Measurements from ENCODE around the gene PLCB1.

Gene PLCB1

DNA sequence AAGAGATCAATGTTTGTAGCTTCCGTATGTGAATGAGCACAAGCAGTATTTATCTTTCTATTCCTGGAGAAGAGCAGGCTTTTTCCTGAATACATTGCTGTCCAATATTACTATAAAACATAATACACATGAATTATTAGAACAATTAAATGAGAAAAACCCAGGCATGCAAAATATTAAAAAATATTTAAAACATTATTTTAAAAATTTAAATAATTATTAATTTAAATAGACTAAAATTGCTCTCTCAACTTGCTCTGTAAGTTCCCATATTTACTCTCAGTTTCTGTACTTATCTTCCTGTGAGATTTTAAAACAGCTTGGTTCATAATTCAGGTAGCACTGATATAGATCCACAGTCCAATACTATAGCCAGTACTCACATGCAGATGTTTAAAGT is 97.0 kb downstream of the PLCB1 start:
- H3K27ac ChIP-seq, result no peak overlapping the region
- H3K9me3 ChIP-seq, result no peaks in the 10 kb centered on the region
- H3K4me3 ChIP-seq (ENCODE audit: low read depth in 1 of 2, low read length in 1 of 2), result no peak overlapping the region
- H3K36me3 ChIP-seq, result no peaks in the 10 kb centered on the region
- no peaks in the 10 kb centered on the region for H3K27me3 ChIP-seq
- TF ChIP-seq, protein P1, sequence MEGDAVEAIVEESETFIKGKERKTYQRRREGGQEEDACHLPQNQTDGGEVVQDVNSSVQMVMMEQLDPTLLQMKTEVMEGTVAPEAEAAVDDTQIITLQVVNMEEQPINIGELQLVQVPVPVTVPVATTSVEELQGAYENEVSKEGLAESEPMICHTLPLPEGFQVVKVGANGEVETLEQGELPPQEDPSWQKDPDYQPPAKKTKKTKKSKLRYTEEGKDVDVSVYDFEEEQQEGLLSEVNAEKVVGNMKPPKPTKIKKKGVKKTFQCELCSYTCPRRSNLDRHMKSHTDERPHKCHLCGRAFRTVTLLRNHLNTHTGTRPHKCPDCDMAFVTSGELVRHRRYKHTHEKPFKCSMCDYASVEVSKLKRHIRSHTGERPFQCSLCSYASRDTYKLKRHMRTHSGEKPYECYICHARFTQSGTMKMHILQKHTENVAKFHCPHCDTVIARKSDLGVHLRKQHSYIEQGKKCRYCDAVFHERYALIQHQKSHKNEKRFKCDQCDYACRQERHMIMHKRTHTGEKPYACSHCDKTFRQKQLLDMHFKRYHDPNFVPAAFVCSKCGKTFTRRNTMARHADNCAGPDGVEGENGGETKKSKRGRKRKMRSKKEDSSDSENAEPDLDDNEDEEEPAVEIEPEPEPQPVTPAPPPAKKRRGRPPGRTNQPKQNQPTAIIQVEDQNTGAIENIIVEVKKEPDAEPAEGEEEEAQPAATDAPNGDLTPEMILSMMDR (IDR thresholded peaks at IDR 0.05), result no peak
- H3K4me1 ChIP-seq (ENCODE audit: control insufficient read depth in 1 of 2, insufficient read depth in 1 of 2, low read depth in 1 of 2, low read length in 1 of 2), result peaks cover 0 to 10% of the 10 kb centered on the region in 2 experiments

DNA sequence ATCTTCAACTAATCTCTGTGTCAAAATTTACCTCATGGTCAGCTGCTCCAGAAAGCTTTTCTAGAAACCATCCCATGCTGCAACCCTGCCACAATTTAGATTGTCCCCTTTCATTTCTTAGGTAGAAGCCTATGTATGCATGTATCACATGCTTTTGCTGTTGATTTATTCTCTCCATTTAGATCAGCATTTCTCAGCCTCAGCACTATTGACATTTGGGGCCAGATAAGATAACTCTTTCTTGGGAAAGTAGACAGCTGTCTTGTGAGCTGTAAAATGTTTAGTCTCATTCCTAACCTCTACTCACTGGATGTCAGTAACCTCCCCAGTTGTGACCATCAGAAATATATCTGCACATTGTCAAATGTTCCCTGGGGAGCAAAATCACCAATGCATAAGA is 99.0 kb downstream of the PLCB1 start:
- Histone ChIP-seq H3K27me3 (no peaks in the 10 kb centered on the region), H3K4me1 (ENCODE audit: control insufficient read depth in 1 of 2, insufficient read depth in 1 of 2, low read depth in 1 of 2, low read length in 1 of 2) (peaks cover 0 to 10% of the 10 kb centered on the region in 2 experiments), H3K9me3 (no peaks in the 10 kb centered on the region), H3K4me3 (ENCODE audit: low read depth in 1 of 2, low read length in 1 of 2) (no peak overlapping the region), H3K27ac (no peak overlapping the region), H3K36me3 (no peaks in the 10 kb centered on the region)
- TF ChIP-seq, protein P1 (IDR thresholded peaks at IDR 0.05), result no peak

DNA sequence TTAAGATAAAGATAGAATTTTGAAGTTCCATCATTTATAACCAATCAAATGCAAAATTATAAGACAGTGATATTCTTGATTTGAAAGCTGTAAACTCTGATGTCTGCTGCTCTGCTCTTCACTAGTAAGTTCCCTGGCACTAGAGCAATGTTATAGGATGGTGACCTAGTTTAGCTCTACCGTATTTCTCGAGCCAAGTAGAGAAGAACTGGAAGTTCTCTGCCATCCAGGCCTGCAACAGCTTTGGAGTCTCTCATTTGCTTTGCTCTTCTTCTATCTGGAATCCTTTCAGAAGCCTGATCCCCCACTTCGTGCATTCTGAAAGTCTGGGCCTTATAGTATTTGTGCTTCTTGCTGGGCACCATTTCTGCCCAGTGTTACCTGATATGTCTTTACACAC is 100.3 kb downstream of the PLCB1 start:
- no peaks in the 10 kb centered on the region for H3K27me3 ChIP-seq
- no peaks in the 10 kb centered on the region for H3K36me3 ChIP-seq
- no peaks in the 10 kb centered on the region for H3K9me3 ChIP-seq
- TF ChIP-seq, protein P1 (IDR thresholded peaks at IDR 0.05), result no peak
- H3K4me3 ChIP-seq (ENCODE audit: low read depth in 1 of 2, low read length in 1 of 2), result no peak overlapping the region
- H3K4me1 ChIP-seq (ENCODE audit: control insufficient read depth in 1 of 2, insufficient read depth in 1 of 2, low read depth in 1 of 2, low read length in 1 of 2), result peaks cover 0 to under 1% of the 10 kb centered on the region in 2 experiments
- no peak overlapping the region for H3K27ac ChIP-seq

DNA sequence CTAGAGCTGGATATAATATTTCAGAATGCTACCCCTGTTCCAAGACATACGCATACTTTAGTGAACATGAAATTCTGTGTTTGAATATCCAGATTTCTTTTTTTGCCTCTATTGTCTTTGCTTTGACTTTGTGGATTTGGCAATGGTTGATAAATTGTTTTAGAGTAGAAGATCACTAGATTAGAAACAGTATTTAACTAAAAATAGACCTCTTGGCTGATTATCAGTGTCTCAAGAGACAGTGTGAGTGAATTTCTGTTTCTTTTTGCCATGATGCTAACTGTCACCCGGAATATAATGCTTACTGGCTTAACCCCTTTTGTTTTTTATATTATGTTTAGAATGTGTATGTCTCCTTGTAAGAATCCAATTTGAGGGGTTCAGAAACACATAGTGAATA is 102.5 kb downstream of the PLCB1 start:
- Histone ChIP-seq H3K27ac (no peak overlapping the region), H3K9me3 (no peaks in the 10 kb centered on the region), H3K27me3 (no peaks in the 10 kb centered on the region), H3K4me1 (ENCODE audit: control insufficient read depth in 1 of 2, insufficient read depth in 1 of 2, low read depth in 1 of 2, low read length in 1 of 2) (no peaks in the 10 kb centered on the region), H3K4me3 (ENCODE audit: low read depth in 1 of 2, low read length in 1 of 2) (no peak overlapping the region), H3K36me3 (no peaks in the 10 kb centered on the region)
- TF ChIP-seq, protein P1 (IDR thresholded peaks at IDR 0.05), result no peak

DNA sequence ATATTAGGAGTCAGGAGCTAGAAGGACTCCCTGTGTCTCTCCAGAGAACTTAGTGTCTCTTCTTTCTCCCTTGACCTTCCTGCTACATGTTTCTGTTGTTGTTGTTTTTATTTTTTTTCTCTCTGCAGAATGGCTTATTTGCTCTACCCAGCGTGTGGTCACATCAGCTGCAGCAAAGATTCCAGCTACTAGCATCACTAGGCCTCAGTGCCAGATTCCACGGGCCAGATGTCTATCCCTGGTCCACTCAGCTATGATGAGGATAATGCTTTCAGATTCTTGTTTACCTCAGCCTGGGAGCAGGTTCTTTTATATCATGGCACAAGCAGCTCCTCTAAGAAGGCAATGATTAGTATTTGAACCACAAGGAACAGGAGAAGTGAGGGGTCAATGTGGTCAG is 110.0 kb downstream of the PLCB1 start:
- TF ChIP-seq, protein P1 (IDR thresholded peaks at IDR 0.05), result no peak
- no peaks in the 10 kb centered on the region for H3K36me3 ChIP-seq
- H3K4me1 ChIP-seq (ENCODE audit: control insufficient read depth in 1 of 2, insufficient read depth in 1 of 2, low read depth in 1 of 2, low read length in 1 of 2), result no peaks in the 10 kb centered on the region

More for the DNA sequence above, 110.0 kb downstream of the PLCB1 start:
- no peaks in the 10 kb centered on the region for H3K27me3 ChIP-seq
- no peaks in the 10 kb centered on the region for H3K9me3 ChIP-seq
- H3K27ac ChIP-seq, result no peak overlapping the region
- H3K4me3 ChIP-seq (ENCODE audit: low read depth in 1 of 2, low read length in 1 of 2), result no peak overlapping the region

Measured in neutrophil (primary cell).